Measurements from ENCODE around the gene REV1.
"Not testable (repeated sequence)": the region's sequence is repeated elsewhere in the genome, so short reads cannot be mapped to it uniquely, and the experiment has no call there.

REV1 gene

DNA sequence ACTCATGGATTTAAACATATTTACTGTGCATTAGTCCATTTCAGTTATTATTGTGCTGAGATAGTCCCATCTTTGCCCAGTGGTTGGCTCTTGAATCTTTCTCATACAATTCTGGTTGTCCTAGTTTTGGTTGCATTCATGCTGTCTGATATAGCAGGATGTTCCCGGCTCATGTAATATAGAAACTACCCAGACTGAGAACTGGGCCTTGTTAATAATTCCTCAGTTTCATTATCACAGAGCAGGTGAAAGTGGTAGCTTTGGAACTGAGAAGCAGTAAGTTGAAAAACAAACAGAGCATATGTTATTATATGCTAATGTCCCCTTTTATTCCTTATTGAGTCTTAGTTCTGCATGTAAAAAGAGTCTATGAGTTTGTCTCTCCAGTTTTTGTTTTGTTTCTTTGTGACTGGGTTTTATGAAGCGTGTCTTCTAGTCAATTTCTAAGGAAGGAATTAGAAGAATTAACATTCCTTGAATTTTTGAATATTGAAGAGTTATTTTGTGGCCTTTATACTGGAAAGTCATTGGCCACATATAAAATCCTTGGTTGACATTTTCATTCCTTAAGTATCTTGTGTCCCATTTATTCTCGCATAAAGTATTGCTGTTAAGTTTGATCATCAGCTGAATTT lies 109.3 kb downstream of the REV1 start:
- no peak overlapping the region for H3K4me3 Mint-ChIP-seq
- peaks cover 100% of the 10 kb centered on the region for H3K36me3 Mint-ChIP-seq
- peak overlapping the region; percentile 37 for H3K27ac Mint-ChIP-seq
- no peaks in the 10 kb centered on the region for H3K9me3 Mint-ChIP-seq
- DNase-seq (ENCODE audit: low spot score in 2 of 2): no peak
- H3K4me1 Mint-ChIP-seq: peaks cover 28% of the 10 kb centered on the region
- peak; percentile 53 for ATAC-seq

DNA sequence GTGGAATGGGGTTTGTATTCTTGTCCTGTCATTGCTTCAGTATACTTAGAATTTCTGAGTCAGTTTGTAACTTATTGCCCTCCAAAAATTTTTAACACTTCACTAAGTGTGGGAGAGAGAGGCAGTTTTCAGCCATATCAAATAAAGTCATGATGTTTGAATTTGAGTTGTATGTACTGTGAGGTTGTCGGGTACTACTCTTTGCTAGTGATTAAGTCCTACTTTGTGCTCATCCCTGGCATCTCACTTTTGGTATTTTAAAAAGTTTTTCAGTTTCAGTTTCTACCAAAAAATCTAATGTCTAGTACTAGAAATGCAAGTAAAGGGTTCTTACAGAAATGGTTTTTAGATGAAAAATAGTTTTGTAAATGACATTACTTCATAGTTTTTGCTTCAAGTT lies 111.9 kb downstream of the REV1 start:
- H3K4me1 Mint-ChIP-seq: peaks cover 28% of the 10 kb centered on the region
- peak overlapping the region; percentile 46 for H3K27ac Mint-ChIP-seq
- H3K36me3 Mint-ChIP-seq: peaks cover 100% of the 10 kb centered on the region
- ATAC-seq (peak; percentile 97), DNase-seq (ENCODE audit: low spot score in 2 of 2) (no peak)
- no peak overlapping the region for H3K4me3 Mint-ChIP-seq
- H3K9me3 Mint-ChIP-seq: no peaks in the 10 kb centered on the region

DNA sequence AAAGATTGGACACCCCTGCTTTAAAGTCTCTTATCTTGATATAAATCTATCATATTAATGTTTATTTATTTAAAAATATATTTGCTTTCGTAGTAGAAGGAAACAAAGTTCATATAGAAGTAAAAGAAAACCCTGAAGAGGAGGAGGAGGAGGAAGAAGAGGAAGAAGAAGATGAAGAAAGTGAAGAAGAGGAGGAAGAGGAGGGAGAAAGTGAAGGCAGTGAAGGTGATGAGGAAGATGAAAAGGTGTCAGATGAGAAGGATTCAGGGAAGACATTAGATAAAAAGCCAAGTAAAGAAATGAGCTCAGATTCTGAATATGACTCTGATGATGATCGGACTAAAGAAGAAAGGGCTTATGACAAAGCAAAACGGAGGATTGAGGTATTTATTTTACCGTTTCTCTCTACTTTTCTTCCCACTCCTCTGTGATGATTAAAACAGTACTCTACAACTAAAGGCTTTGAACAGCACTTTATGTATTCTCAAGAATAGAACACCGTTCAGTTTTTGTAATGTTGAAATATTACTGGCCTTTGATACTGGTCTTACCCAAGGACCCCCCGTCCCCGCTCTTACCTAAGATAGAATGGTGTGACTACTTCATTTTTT lies 113.5 kb downstream of the REV1 start:
- no peaks in the 10 kb centered on the region for H3K9me3 Mint-ChIP-seq
- H3K4me3 Mint-ChIP-seq: no peak overlapping the region
- DNase-seq (ENCODE audit: low spot score in 2 of 2) (no peak), ATAC-seq (peak; percentile 81)
- H3K36me3 Mint-ChIP-seq: peaks cover 100% of the 10 kb centered on the region
- H3K4me1 Mint-ChIP-seq: peaks cover 28% of the 10 kb centered on the region
- H3K27ac Mint-ChIP-seq: no peak overlapping the region

DNA sequence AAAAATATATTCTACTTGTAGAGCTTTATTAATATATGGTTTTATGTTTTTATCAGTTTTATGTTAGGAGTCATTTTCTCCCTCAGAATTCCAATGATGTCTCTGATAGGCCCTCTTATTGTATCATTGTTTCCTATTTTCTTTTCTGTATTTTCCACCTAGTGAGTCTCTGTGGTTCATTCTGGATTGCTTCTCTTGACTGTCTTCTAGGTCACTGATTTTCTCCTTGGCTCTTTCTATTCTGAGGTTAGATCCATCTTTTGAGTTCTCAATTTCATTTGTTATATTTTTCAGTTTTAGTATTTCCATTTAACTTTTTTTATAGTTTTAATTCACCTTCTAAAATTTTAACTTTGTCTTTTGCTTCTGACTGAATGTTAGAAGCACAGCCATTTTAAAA lies 115.1 kb downstream of the REV1 start:
- no peaks in the 10 kb centered on the region for H3K9me3 Mint-ChIP-seq
- no peak overlapping the region for H3K4me3 Mint-ChIP-seq
- H3K36me3 Mint-ChIP-seq: peaks cover 100% of the 10 kb centered on the region
- no peak overlapping the region for H3K27ac Mint-ChIP-seq
- H3K4me1 Mint-ChIP-seq: peaks cover 19% of the 10 kb centered on the region
- DNase-seq (ENCODE audit: low spot score in 2 of 2) (no peak), ATAC-seq (no peak)

DNA sequence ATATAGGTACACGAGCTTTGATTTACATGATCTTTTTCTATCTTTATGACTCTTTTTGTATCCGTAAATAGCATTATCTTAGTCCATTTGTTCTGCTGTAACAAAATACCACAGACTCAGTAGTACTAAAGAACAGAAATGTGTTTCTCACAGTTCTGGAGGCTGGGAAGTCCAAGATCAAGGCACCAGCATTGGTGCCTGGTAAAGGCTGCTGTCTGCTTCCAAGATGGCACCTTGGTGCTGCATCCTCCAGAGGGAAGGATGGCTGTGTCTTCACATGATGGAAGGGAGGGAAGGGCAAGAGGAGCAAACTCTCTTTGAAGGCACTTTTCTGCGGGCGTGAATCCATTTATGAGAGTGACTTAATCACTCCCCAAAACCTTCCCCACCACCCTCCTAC lies 116.7 kb downstream of the REV1 start:
- no peak for DNase-seq (ENCODE audit: low spot score in 2 of 2)
- Mint-ChIP-seq H3K4me3 (no peak overlapping the region), H3K36me3 (peaks cover 100% of the 10 kb centered on the region), H3K27ac (no peak overlapping the region), H3K9me3 (no peaks in the 10 kb centered on the region), H3K4me1 (peaks cover 17% of the 10 kb centered on the region)
- ATAC-seq: no peak

DNA sequence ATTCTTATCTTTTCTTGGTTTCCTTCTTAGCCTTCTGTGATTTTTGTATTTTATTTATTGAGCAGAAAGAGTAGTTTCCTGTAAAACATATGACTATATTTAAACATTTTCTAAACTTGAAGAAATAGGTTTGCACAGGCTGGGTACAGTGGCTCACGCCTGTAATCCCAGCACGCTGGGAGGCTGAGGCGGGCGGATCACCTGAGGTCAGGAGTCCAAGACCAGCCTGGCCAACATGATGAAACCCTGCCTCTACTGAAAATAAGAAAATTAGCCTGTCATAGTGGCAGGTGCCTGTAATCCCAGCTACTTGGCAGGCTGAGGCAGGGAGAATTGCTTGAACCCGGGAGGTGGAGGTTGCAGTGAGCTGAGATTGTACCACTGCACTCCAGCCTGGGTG lies 121.0 kb downstream of the REV1 start:
- H3K27ac Mint-ChIP-seq; H3K9me3 Mint-ChIP-seq; DNase-seq (ENCODE audit: low spot score in 2 of 2); H3K4me3 Mint-ChIP-seq; ATAC-seq; H3K4me1 Mint-ChIP-seq: not testable (repeated sequence)
- peaks cover 100% of the 10 kb centered on the region for H3K36me3 Mint-ChIP-seq

DNA sequence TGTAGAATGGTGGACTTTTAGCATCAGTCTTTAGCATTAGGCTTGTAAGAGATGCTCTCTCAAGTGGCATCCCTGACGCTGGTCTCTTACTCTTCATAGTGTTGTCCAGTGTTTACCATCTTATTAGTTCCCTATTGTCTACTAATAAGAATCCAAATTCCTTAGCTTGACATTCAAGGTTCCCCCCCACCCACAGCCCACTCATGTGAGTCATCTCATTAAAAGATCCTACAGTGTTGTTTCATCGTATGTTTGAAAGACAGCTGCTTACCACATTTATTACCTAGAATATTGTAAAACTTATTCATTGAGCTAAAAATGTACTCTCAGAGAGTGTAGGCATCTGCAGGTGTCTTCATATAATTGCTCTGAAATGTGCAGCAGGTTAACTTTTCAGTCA lies 124.2 kb downstream of the REV1 start:
- DNase-seq (ENCODE audit: low spot score in 2 of 2) (no peak), ATAC-seq (no peak)
- Mint-ChIP-seq H3K27ac (no peak overlapping the region), H3K4me1 (peaks cover 6% of the 10 kb centered on the region), H3K36me3 (peaks cover 100% of the 10 kb centered on the region), H3K4me3 (no peak overlapping the region), H3K9me3 (no peaks in the 10 kb centered on the region)

DNA sequence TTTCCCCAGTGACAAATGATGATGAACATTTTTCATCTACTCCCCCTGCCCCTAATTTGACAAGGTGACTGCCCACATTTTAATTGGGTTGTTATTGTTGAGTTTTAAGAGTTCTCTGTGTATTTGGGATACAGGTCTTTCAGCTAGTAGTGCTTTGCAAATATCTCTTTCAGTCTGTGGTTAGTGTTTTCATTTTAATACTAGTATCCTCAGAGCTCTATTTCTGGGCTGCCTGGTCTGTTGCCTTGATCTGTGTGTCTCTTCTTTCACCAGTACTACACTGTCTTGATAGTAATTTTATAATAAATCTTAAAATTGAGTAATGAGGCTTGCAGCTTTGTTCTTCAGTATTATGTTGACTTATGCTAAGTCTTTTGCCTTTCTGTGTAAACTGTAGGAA lies 133.0 kb downstream of the REV1 start:
- Mint-ChIP-seq H3K9me3 (no peaks in the 10 kb centered on the region), H3K36me3 (peaks cover 24% of the 10 kb centered on the region), H3K4me3 (no peak overlapping the region), H3K4me1 (peaks cover 29% of the 10 kb centered on the region), H3K27ac (no peak overlapping the region)
- no peak for ATAC-seq
- DNase-seq (ENCODE audit: low spot score in 2 of 2): no peak

DNA sequence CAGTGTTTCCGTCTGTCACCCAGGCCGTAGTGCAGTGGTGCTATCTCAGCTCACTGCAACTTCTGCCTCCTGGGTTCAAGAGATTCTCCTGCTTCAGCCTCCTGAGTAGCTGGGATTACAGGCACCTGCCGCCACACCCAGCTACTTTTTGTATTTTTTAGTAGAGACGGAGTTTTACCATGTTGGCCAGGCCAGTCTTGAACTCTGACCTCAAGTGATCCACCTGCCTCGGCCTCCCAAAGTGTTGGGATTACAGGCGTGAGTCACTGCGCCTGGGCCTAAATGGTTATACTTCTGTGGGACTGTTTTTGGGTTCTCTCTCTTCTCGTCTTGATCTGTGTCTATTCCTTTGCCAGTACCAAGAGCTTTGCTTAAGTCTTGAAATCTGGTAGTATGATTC lies 135.0 kb downstream of the REV1 start:
- peaks cover 34% of the 10 kb centered on the region for H3K4me1 Mint-ChIP-seq
- not testable (repeated sequence) for ATAC-seq

DNA sequence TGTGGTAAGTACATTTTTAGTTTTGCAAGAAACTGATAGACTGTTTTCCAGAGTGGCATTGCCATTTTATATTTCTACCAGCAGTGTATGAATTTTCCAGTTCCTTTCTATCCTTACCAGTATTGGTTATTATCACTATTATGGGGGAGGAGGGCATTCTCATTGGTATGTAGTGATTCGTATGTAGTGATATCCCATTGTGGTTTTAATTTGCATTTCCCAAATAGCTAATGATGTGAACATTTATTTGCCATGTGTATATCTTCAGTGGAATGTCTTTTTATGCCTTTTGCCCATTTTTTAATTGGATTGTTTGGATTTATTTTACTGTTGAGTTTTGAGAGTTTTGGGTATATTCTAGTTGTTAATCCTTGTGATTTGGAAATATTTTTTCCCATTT lies 135.7 kb downstream of the REV1 start:
- Mint-ChIP-seq H3K4me3 (no peak overlapping the region), H3K36me3 (no peaks in the 10 kb centered on the region), H3K27ac (no peak overlapping the region), H3K4me1 (peaks cover 40% of the 10 kb centered on the region), H3K9me3 (no peaks in the 10 kb centered on the region)
- ATAC-seq (no peak), DNase-seq (ENCODE audit: low spot score in 2 of 2) (no peak)

More for the DNA sequence above, 135.0 kb downstream of the REV1 start:
- not testable (repeated sequence) for H3K9me3 Mint-ChIP-seq; DNase-seq (ENCODE audit: low spot score in 2 of 2); H3K36me3 Mint-ChIP-seq; H3K27ac Mint-ChIP-seq; H3K4me3 Mint-ChIP-seq

Measured in stimulated activated effector memory CD8-positive, alpha-beta T cell treated with anti-CD3 and anti-CD28 coated beads, Interleukin-12 subunit alpha, Interleukin-12 subunit beta, amount 100 ng/mL, for 72 hours (primary cell).